HG02973 (cell line): ENCODE data around the gene NAPB.
"Not testable (repeated sequence)": the region's sequence is repeated elsewhere in the genome, so short reads cannot be mapped to it uniquely, and the experiment has no call there.

Experiments
- ATAC-seq: cut with Tn5 transposase; IDR thresholded peaks from one replicate; pipeline ENCODE4 v1.9.1; 2021; ENCODE audit warnings: moderate library complexity; ENCODE audit not compliant: unreplicated experiment

NAPB gene

GRCh38 chr20:23349338-23350195 lies 71.7 kb downstream of the NAPB start:
- peak; percentile 40 for ATAC-seq

- ATAC-seq = not testable (repeated sequence)
These were observed 72.8 kb downstream of the NAPB start for GRCh38 chr20:23348510-23348909.

- ATAC-seq = no peak
These were observed 73.5 kb downstream of the NAPB start for GRCh38 chr20:23347791-23348190.

GRCh38 chr20:23346002-23346401 lies 75.3 kb downstream of the NAPB start:
- ATAC-seq = no peak

- ATAC-seq = no peak
These were observed 77.0 kb downstream of the NAPB start for GRCh38 chr20:23344336-23344735.

- ATAC-seq = no peak
These were observed 77.7 kb downstream of the NAPB start for GRCh38 chr20:23343590-23343989.

GRCh38 chr20:23341073-23341472 lies 80.2 kb downstream of the NAPB start:
- ATAC-seq = peak; percentile 55

- peak; percentile 71 for ATAC-seq
These were observed 80.8 kb downstream of the NAPB start for GRCh38 chr20:23340524-23340923.

- ATAC-seq = no peak
These were observed 81.3 kb downstream of the NAPB start for GRCh38 chr20:23339986-23340385.

- no peak for ATAC-seq
These were observed 84.0 kb downstream of the NAPB start for GRCh38 chr20:23337312-23337711.

GRCh38 chr20:23336476-23336875 lies 84.8 kb downstream of the NAPB start:
- ATAC-seq = no peak

- no peak for ATAC-seq
These were observed 85.8 kb downstream of the NAPB start for GRCh38 chr20:23335521-23335920.

GRCh38 chr20:23334111-23334510 lies 87.2 kb downstream of the NAPB start:
- no peak for ATAC-seq

- ATAC-seq = no peak
These were observed 88.8 kb downstream of the NAPB start for GRCh38 chr20:23332467-23332866.

GRCh38 chr20:23331450-23332350 lies 89.6 kb downstream of the NAPB start:
- ATAC-seq = no peak

- no peak for ATAC-seq
These were observed 93.5 kb downstream of the NAPB start for GRCh38 chr20:23327617-23328333.

GRCh38 chr20:23326774-23327173 lies 94.5 kb downstream of the NAPB start:
- ATAC-seq = no peak

- no peak for ATAC-seq
These were observed 96.2 kb downstream of the NAPB start for GRCh38 chr20:23325107-23325506.
